ENCODE measurements around the gene RMRP.

DNA sequence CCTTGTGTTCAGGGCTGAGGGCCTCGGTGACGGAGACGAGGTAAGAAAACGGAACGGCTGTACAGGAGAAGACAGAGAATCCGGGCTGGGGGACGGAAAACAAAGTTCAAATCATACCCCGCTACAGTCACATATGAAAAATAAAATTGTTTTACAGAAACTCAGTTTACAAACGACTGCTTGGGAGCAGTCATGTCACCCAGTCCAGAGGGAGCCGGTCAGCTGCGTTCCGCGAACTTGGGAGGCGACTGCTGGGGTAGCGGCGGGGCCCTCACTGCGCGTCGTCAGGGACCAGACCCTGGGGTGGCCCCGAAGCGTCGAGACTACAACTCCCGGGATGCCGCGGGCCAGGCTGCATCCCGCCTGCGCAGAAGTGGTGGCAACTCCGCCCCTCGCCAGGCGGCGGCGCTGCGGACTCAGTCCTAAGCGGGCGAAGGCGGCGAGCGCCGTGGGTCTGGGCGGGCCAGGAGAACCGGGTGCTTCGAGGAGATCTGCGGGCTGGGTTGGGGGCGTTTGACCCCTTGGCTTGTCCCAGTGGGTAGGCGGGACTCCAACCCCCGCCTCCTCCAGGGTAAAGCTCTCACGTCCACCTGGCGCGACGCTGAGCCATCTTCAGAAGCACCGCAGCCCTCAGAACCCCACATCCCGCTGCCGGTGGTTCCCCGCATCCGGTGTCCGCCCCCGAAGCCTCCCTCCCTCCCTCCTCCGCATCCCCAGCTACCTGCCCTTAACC, 11.1 kb downstream of the RMRP start:
- TF ChIP-seq, protein P1, sequence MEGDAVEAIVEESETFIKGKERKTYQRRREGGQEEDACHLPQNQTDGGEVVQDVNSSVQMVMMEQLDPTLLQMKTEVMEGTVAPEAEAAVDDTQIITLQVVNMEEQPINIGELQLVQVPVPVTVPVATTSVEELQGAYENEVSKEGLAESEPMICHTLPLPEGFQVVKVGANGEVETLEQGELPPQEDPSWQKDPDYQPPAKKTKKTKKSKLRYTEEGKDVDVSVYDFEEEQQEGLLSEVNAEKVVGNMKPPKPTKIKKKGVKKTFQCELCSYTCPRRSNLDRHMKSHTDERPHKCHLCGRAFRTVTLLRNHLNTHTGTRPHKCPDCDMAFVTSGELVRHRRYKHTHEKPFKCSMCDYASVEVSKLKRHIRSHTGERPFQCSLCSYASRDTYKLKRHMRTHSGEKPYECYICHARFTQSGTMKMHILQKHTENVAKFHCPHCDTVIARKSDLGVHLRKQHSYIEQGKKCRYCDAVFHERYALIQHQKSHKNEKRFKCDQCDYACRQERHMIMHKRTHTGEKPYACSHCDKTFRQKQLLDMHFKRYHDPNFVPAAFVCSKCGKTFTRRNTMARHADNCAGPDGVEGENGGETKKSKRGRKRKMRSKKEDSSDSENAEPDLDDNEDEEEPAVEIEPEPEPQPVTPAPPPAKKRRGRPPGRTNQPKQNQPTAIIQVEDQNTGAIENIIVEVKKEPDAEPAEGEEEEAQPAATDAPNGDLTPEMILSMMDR (IDR thresholded peaks at IDR 0.05; ENCODE audit: poor library complexity): peak; percentile 97
- no peak for TF ChIP-seq EZH2phosphoT487 (IDR thresholded peaks at IDR 0.05; ENCODE audit: low read depth, severe bottlenecking, unreplicated experiment)
